ENCODE results near the gene ASB7. TPM values are rescaled to one million over a fixed set of nuclear protein-coding genes. Genes with fewer than 3 reads are reported as not detected.
"Not testable (repeated sequence)": the region's sequence is repeated elsewhere in the genome, so short reads cannot be mapped to it uniquely, and the experiment has no call there.

ASB7 gene
- total and polyA plus RNA-seq, 12 donors: 2.9 to 7.0 (median 5.8) TPM

DNA sequence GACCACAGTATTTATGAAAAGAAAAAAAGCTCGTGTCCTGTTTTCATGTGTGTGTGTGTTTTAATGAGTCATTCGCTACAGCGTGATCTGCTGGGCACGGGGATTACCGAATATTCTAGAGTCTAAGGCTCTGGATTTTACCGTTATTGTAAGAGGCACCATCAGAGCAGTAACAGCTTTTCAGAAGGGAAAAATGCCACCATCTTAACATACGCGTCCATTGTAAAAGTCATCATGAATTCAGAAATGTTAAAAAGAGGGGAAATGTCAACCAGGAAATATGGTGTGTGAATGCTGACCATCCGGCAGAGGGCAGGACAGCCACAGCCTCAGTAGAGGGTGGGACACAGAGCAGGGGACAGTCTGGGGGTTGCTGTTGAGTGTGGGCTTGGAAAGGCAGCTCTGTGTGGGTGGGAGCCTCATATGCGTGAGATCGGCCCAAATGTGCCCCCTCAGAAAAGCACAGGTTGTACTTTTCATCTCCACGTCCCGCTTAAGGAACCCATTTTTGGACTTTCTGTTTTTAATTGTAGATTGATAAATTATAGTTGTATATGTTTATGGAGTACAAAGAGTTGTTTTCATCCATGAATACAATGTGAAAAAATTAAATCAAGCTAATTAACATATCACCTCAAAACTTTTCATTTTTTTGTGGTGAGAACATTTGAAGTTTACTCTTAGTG, 69.6 kb downstream of the ASB7 start:
- Histone ChIP-seq H3K27me3 (peaks cover 0 to 8% (median 0%) of the 10 kb centered on the region in 7 donors), H3K4me3 (no peak overlapping the region), H3K27ac (no peak overlapping the region), H3K9me3 (peaks cover 0 to 8% (median 0%) of the 10 kb centered on the region in 11 donors), H3K4me1 (peaks cover 0 to 14% (median 10%) of the 10 kb centered on the region in 9 donors), H3K36me3 (no peaks in the 10 kb centered on the region)
- ATAC-seq: peak in 5 of 8 donors; percentile 45 to 65 (median 54)
- TF ChIP-seq, protein P1, sequence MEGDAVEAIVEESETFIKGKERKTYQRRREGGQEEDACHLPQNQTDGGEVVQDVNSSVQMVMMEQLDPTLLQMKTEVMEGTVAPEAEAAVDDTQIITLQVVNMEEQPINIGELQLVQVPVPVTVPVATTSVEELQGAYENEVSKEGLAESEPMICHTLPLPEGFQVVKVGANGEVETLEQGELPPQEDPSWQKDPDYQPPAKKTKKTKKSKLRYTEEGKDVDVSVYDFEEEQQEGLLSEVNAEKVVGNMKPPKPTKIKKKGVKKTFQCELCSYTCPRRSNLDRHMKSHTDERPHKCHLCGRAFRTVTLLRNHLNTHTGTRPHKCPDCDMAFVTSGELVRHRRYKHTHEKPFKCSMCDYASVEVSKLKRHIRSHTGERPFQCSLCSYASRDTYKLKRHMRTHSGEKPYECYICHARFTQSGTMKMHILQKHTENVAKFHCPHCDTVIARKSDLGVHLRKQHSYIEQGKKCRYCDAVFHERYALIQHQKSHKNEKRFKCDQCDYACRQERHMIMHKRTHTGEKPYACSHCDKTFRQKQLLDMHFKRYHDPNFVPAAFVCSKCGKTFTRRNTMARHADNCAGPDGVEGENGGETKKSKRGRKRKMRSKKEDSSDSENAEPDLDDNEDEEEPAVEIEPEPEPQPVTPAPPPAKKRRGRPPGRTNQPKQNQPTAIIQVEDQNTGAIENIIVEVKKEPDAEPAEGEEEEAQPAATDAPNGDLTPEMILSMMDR (IDR thresholded peaks at IDR 0.05): peak in 8 of 9 donors; percentile 17 to 56 (median 46)
- DNase-seq: no peak
- WGBS, 2 donors: 72 to 75% methylated on average over 13 of the region's 13 CpGs
- intact Hi-C loops (cut with DNase I): loop anchor here in 2 of 10 donors (5.0 to 10.0 kb wide), 2 partner anchors 53 to 200 kb away; no protein-coding TSS in a partner anchor

DNA sequence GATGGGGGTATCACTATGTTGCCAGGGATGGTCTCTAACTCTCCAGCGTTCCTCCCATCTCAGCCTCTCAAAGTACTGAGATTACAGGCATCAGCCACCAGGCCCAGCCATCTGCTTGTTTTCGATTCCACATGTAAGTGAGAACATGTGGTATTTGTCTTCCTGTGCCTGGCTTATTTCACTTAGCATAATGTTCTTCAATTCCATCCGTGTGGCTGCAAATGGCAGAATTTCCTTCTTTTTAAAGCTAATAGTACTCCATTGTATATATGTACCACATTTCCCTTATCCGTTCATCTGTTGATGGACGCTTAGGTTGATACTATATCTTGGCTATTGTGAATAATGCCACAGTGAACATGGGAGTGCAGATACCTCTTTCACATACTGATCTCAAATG, 70.6 kb downstream of the ASB7 start:
- H3K27ac ChIP-seq: no peak overlapping the region
- ATAC-seq (no peak), DNase-seq (no peak)
- TF ChIP-seq, protein P1 (IDR thresholded peaks at IDR 0.05): no peak
- no peaks in the 10 kb centered on the region for H3K36me3 ChIP-seq
- intact Hi-C loops (cut with DNase I): loop anchor here in 2 of 10 donors (5.0 to 10.0 kb wide), 2 partner anchors 52 to 199 kb away; no protein-coding TSS in a partner anchor
- peaks cover 0 to 8% (median 0%) of the 10 kb centered on the region in 7 donors for H3K27me3 ChIP-seq
- peaks cover 0 to 8% (median 0%) of the 10 kb centered on the region in 11 donors for H3K9me3 ChIP-seq
- no peak overlapping the region for H3K4me3 ChIP-seq
- 68% methylated on average over 5 of the region's 5 CpGs for WGBS, 2 donors
- peaks cover 0 to 4% (median 3%) of the 10 kb centered on the region in 9 donors for H3K4me1 ChIP-seq

DNA sequence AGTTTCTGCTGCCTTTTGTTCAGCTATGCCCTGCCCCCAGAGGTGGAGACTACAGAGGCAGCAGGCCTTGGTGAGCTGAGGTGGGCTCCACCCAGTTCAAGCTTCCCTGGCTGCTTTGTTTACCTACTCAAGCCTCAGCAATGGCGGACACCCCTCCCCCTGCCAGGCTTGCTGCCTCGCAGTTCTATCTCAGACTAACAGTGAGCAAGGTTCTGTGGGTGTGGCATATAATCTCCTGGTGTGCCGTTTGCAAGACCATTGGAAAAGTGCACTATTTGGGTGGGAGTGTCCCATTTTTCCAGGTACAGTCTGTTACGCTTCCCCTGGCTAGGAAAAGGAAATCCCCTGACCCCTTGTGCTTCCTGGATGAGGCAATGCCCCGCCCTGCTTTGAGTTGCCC, 76.8 kb downstream of the ASB7 start:
- not testable (repeated sequence) for ATAC-seq, DNase-seq, H3K36me3 ChIP-seq, H3K4me3 ChIP-seq, H3K27ac ChIP-seq, H3K27me3 ChIP-seq, H3K4me1 ChIP-seq
- WGBS, 2 donors: 86 to 93% methylated on average over 5 of the region's 5 CpGs
- H3K9me3 ChIP-seq: peaks cover 0 to 13% (median 0%) of the 10 kb centered on the region in 11 donors
- intact Hi-C loops (cut with DNase I): loop anchor here in 1 of 10 donors (10.0 kb wide), 1 partner anchor 46 kb away; no protein-coding TSS in a partner anchor

DNA sequence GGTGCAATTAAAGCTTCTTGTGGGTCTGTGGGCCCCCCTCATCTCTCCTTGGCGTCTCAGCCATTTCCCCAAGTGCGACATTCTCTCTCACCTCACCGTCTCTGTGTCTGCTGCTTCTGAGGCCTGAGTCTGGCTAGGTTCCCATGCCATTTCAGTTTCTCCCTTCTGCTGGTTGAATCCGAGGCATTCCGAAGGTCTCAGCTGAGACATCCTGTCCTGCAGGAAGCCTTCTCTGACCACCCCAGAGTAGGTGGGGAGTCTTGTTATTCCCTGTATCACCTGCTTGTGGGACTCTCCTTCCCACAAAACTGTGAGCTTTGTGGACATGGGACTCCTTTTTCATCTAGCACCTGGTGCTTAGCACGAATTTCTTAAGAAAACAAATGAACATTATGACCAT, 78.3 kb downstream of the ASB7 start:
- 79 to 83% methylated on average over 6 of the region's 6 CpGs for WGBS, 2 donors
- no peak overlapping the region for H3K27ac ChIP-seq
- intact Hi-C loops (cut with DNase I): no loop called here
- no peak overlapping the region for H3K4me3 ChIP-seq
- ATAC-seq (peak in 1 of 8 donors; percentile 14), DNase-seq (no peak)
- peaks cover 0 to 5% (median 0%) of the 10 kb centered on the region in 9 donors for H3K4me1 ChIP-seq
- peaks cover 0 to 8% (median 0%) of the 10 kb centered on the region in 11 donors for H3K9me3 ChIP-seq
- H3K36me3 ChIP-seq: no peaks in the 10 kb centered on the region
- peaks cover 0 to 6% (median 0%) of the 10 kb centered on the region in 7 donors for H3K27me3 ChIP-seq
- TF ChIP-seq, protein P1 (IDR thresholded peaks at IDR 0.05): no peak

DNA sequence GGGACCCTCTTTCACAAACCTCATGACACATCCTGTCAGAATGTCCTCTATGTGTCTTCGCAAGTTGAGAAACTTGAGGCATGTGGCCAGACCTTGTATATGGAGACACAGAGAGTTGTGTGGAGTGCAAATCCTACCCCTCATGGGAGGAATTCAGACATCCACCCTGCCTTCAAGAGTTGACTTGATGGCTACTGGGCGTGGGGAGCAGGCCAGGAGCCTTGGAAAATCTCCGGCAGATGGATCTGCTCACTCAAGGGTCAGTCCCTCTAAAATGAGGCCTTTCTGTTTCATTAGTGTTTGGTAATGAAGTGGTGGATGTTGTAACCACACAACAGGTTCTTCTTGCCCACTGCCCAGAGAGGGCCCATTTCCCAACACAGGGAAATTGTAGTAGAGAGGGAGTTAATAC, 79.0 kb downstream of the ASB7 start:
- H3K4me1 ChIP-seq: peaks cover 0 to 6% (median 0%) of the 10 kb centered on the region in 9 donors
- WGBS, 2 donors: 79 to 98% methylated on average over 3 of the region's 3 CpGs
- ATAC-seq (peak in 2 of 8 donors; percentile 53 to 86), DNase-seq (no peak)
- intact Hi-C loops (cut with DNase I): no loop called here
- TF ChIP-seq, protein P1 (IDR thresholded peaks at IDR 0.05): no peak
- H3K36me3 ChIP-seq: no peaks in the 10 kb centered on the region
- H3K27ac ChIP-seq: no peak overlapping the region
- peaks cover 0 to 7% (median 0%) of the 10 kb centered on the region in 7 donors for H3K27me3 ChIP-seq
- no peak overlapping the region for H3K4me3 ChIP-seq
- H3K9me3 ChIP-seq: peaks cover 0 to 8% (median 0%) of the 10 kb centered on the region in 11 donors
